ENCODE results near the gene CHST12.

DNA sequence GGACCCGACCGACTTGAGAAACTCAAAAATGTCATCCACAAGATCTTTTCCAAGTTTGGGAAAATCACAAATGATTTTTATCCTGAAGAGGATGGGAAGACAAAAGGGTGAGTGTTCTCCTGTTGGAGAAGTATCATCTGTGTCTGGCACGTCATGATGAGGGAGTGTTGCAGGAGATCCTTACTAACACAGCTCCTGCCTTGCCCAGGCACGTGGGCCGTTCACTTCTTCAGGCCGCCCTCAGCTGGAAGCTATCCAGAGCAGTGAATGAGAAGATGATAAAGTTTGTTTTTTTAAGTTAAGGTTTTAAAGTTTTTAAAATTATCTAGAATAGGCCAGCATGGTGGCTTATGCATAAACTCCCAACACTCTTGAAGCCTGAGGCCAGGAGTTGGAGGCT lies 42.6 kb upstream of the CHST12 start:
- TF ChIP-seq, protein P1, sequence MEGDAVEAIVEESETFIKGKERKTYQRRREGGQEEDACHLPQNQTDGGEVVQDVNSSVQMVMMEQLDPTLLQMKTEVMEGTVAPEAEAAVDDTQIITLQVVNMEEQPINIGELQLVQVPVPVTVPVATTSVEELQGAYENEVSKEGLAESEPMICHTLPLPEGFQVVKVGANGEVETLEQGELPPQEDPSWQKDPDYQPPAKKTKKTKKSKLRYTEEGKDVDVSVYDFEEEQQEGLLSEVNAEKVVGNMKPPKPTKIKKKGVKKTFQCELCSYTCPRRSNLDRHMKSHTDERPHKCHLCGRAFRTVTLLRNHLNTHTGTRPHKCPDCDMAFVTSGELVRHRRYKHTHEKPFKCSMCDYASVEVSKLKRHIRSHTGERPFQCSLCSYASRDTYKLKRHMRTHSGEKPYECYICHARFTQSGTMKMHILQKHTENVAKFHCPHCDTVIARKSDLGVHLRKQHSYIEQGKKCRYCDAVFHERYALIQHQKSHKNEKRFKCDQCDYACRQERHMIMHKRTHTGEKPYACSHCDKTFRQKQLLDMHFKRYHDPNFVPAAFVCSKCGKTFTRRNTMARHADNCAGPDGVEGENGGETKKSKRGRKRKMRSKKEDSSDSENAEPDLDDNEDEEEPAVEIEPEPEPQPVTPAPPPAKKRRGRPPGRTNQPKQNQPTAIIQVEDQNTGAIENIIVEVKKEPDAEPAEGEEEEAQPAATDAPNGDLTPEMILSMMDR (IDR thresholded peaks at IDR 0.05) = no peak
- no peak for TF ChIP-seq POLR2AphosphoS5 (IDR thresholded peaks at IDR 0.05)
